ENCODE results near the gene PIERCE2. TPM values are rescaled to one million over a fixed set of nuclear protein-coding genes. Genes with fewer than 3 reads are reported as not detected.
"Not testable (repeated sequence)": the region's sequence is repeated elsewhere in the genome, so short reads cannot be mapped to it uniquely, and the experiment has no call there.

PIERCE2 gene
- total RNA-seq, 6 experiments from 2014 or later, result 0.58 to 1.7 (median 1.1) TPM

DNA sequence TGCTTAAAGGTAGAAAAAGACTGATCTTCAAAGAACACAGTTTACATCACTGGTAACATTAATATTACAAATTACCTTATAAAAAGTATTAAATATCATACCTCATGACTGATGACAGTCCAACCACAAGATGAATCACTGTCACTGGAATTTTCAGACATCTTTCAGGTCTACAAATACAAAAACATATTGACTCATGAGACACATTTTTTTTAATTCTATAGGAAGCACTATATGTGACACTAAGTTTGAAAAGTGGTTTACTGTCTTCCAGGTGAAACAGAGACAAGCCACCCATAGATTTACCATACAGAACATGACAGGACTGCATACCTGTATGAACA lies 19.1 kb upstream of the PIERCE2 start:
- Mint-ChIP-seq H3K36me3 (ENCODE audit: low read depth) (no peaks in the 10 kb centered on the region), H3K9me3 (no peaks in the 10 kb centered on the region), H3K27me3 (ENCODE audit: insufficient read depth) (no peaks in the 10 kb centered on the region; the same call in 1 of the 2 replicates), H3K4me3 (no peak overlapping the region; the same call in 1 of the 2 replicates), H3K27ac (peak overlapping the region; percentile 42; the same call in 1 of the 2 replicates), H3K4me1 (ENCODE audit: low read depth) (peaks cover 11% of the 10 kb centered on the region)
- TF ChIP-seq, protein P1, sequence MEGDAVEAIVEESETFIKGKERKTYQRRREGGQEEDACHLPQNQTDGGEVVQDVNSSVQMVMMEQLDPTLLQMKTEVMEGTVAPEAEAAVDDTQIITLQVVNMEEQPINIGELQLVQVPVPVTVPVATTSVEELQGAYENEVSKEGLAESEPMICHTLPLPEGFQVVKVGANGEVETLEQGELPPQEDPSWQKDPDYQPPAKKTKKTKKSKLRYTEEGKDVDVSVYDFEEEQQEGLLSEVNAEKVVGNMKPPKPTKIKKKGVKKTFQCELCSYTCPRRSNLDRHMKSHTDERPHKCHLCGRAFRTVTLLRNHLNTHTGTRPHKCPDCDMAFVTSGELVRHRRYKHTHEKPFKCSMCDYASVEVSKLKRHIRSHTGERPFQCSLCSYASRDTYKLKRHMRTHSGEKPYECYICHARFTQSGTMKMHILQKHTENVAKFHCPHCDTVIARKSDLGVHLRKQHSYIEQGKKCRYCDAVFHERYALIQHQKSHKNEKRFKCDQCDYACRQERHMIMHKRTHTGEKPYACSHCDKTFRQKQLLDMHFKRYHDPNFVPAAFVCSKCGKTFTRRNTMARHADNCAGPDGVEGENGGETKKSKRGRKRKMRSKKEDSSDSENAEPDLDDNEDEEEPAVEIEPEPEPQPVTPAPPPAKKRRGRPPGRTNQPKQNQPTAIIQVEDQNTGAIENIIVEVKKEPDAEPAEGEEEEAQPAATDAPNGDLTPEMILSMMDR (IDR thresholded peaks at IDR 0.05), result no peak
- peak; percentile 25 for DNase-seq

DNA sequence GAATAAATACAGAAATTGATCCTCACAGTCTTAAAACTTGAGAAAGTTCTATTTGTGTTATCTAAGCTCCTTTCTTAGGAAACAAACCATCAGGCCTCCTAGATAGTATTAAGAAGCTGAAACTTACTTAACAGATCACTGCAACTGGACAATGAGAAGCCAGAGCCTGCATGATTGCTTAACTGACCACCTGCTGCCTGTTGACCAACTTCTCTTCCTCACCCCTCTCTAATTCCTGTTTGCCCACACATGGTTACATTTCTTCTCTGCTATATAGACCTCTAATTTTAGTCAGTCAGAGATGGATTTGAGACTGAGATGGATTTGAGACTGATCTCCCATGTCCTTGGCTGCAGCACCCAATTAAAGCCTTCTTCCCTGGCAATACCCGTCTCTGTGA lies 13.6 kb upstream of the PIERCE2 start:
- Mint-ChIP-seq H3K4me3 (no peak overlapping the region), H3K4me1 (ENCODE audit: low read depth) (peaks cover 1% of the 10 kb centered on the region), H3K27me3 (ENCODE audit: insufficient read depth) (no peaks in the 10 kb centered on the region; the same call in 1 of the 2 replicates), H3K27ac (no peak overlapping the region), H3K9me3 (no peaks in the 10 kb centered on the region), H3K36me3 (ENCODE audit: low read depth) (peaks cover 4% of the 10 kb centered on the region; the same call in 1 of the 2 replicates)
- DNase-seq, result no peak
- TF ChIP-seq, protein P1 (IDR thresholded peaks at IDR 0.05), result no peak

DNA sequence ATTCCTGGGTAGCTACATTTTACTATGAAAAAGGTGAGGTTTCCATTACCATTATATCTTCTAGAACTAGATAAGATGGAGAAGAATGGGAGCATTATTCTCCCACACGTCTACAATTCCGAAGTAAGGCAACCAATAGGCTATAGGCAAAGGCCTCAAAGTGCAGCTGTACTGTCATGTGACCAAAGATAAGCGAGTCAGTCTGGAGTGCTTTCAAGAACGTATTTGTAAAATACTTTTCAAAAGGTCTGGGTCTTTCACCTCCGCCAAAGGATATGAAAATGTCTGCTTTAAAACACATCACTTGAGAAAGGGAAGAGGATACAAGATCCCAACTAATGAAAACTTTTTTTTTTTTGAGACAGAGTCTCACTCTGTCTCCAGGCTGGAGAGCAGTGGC lies 10.1 kb upstream of the PIERCE2 start:
- Mint-ChIP-seq H3K27me3 (ENCODE audit: insufficient read depth) (no peaks in the 10 kb centered on the region; the same call in 1 of the 2 replicates), H3K27ac (no peak overlapping the region), H3K4me3 (no peak overlapping the region), H3K9me3 (no peaks in the 10 kb centered on the region), H3K4me1 (ENCODE audit: low read depth) (peaks cover 8% of the 10 kb centered on the region), H3K36me3 (ENCODE audit: low read depth) (peaks cover 4% of the 10 kb centered on the region; the same call in 1 of the 2 replicates)
- TF ChIP-seq, protein P1 (IDR thresholded peaks at IDR 0.05), result no peak
- DNase-seq, result no peak

DNA sequence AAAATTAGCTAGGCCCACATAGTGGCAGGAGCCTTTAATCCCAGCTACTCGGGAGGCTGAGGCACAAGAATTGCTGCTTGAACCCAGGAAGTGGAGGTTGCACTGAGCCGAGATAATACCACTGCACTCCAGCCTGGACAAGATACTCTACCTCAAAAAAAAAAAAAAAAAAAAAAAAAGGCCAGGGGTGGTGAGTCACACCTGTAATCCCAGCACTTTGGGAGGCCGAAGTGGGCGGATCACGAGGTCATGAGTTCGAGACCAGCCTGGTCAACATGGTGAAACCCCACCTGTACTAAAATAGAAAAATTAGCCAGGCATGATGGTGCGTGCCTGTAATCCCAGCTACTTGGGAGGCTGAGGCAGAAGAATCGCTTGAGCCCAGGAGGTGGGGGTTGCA lies 8.2 kb upstream of the PIERCE2 start:
- H3K9me3 Mint-ChIP-seq; H3K27me3 Mint-ChIP-seq (ENCODE audit: insufficient read depth); H3K4me3 Mint-ChIP-seq; H3K36me3 Mint-ChIP-seq (ENCODE audit: low read depth); DNase-seq; H3K27ac Mint-ChIP-seq: not testable (repeated sequence)
- peaks cover 16% of the 10 kb centered on the region for H3K4me1 Mint-ChIP-seq (ENCODE audit: low read depth)

DNA sequence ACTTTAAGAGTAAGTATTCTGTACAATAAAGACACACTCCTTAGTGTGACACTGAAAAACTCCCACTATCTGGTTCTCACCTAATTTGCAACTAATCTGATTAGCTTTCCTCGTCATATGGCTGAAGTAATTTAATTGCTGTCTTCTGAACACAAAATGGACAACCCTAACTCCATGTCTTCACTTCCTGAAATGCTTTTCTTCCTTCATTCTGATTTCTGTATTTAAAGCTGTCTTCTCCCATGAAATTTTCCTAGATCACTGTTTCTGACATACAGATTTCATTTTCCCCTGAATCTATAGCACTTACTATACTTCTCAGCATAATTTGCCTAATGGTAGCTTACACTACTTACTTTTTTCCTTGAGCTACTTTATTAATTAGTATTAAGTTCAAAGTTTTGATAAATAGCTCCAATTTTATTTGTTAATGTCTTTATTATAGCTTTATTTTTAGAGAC lies 6.5 kb upstream of the PIERCE2 start:
- H3K4me3 Mint-ChIP-seq, result no peak overlapping the region
- no peaks in the 10 kb centered on the region for H3K9me3 Mint-ChIP-seq
- H3K27me3 Mint-ChIP-seq (ENCODE audit: insufficient read depth), result no peaks in the 10 kb centered on the region
- H3K36me3 Mint-ChIP-seq (ENCODE audit: low read depth), result peaks cover 4% of the 10 kb centered on the region; the same call in 1 of the 2 replicates
- no peak overlapping the region for H3K27ac Mint-ChIP-seq
- DNase-seq, result no peak
- TF ChIP-seq, protein P1 (IDR thresholded peaks at IDR 0.05), result no peak
- peaks cover 16% of the 10 kb centered on the region for H3K4me1 Mint-ChIP-seq (ENCODE audit: low read depth)

DNA sequence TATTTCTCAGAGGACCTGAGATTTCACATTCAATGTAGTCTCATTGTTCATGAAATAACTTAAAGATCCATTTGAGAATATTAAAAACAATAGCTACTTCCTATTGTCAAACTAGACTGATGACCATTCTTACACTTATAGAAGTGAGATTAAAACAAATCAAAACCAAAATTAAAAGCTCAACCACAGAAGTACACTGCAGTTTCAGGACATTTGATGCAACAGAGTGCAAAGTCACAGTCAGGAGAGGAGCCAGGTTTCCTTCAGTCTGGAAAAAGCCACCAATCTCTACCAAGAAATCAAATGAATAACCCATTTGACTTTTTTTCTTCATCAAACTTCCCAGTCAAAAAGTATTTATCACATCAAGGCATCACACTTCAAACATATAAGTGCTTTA lies 5.6 kb upstream of the PIERCE2 start:
- TF ChIP-seq, protein P1 (IDR thresholded peaks at IDR 0.05), result no peak
- no peaks in the 10 kb centered on the region for H3K27me3 Mint-ChIP-seq (ENCODE audit: insufficient read depth)
- peak overlapping the region; percentile 40 for H3K27ac Mint-ChIP-seq

More for the DNA sequence above, 5.6 kb upstream of the PIERCE2 start:
- H3K9me3 Mint-ChIP-seq, result no peaks in the 10 kb centered on the region
- H3K4me3 Mint-ChIP-seq, result no peak overlapping the region
- peaks cover 23% of the 10 kb centered on the region for H3K4me1 Mint-ChIP-seq (ENCODE audit: low read depth)
- peaks cover 4% of the 10 kb centered on the region; the same call in 1 of the 2 replicates for H3K36me3 Mint-ChIP-seq (ENCODE audit: low read depth)
- no peak for DNase-seq

All from HFFc6 (cell line).